PC-3 (cell line): ENCODE data around the gene PLCL2. TPM values are rescaled to one million over a fixed set of nuclear protein-coding genes. Genes with fewer than 3 reads are reported as not detected.

Experiments used
- ATAC-seq: fragments of 200-7000 bp; cut with Tn5 transposase; 2 replicates; pipeline ENCODE4 v1.9.1; 2020; ENCODE audit warnings: mild to moderate bottlenecking, moderate library complexity
- BruUV-seq: library from RNA; stranded (reverse); fragments of 400-500 nt; replicated peaks from 2 replicates; lab custom pipeline; 2021; lab: Mats Ljungman, UMichigan
- CTCF ChIA-PET: fragments of 300-600 bp; sonication (Branson Sonifier 250); formaldehyde crosslinking; loops from one replicate; lab custom pipeline; 2022; ENCODE audit warnings: antibody characterized with exemption; lab: Charles Lee
- POLR2A ChIA-PET: fragments of 300-600 bp; sonication (Branson Sonifier 250); formaldehyde crosslinking; loops from one replicate; lab custom pipeline; 2022; ENCODE audit warnings: antibody characterized with exemption; ENCODE audit not compliant: unreplicated experiment; lab: Charles Lee
- DNase-seq: peaks from one replicate; pipeline ENCODE4 v3.0.0-alpha.2; 2015
- H2AFZ ChIP-seq: fragments of 300-600 bp; sonication (generic); 2 replicates; pipeline ENCODE4 v1.6.0; 2016; ENCODE audit warnings: antibody characterized with exemption, low read length
- H3F3A ChIP-seq: fragments of 300-600 bp; sonication (generic); one replicate; pipeline ENCODE4 v1.6.0; 2017; ENCODE audit warnings: antibody characterized with exemption, low read length, control low read depth, mild to moderate bottlenecking; ENCODE audit not compliant: unreplicated experiment
- H3K27ac ChIP-seq: fragments of 300-600 bp; sonication (generic); 2 replicates; pipeline ENCODE4 v1.5.1; 2016; ENCODE audit warnings: mild to moderate bottlenecking, low read length
- H3K27me3 ChIP-seq: fragments of 300-600 bp; sonication (generic); 2 replicates; pipeline ENCODE4 v1.6.1; 2016; ENCODE audit warnings: low read length, mixed read lengths
- H3K36me3 ChIP-seq: fragments of 300-600 bp; sonication (generic); 2 replicates; pipeline ENCODE4 v1.6.1; 2016; ENCODE audit warnings: low read depth, mixed run types, low read length, mixed read lengths
- H3K4me1 ChIP-seq: fragments of 300-600 bp; sonication (generic); 2 replicates; pipeline ENCODE4 v1.5.1; 2016; ENCODE audit warnings: low read length; ENCODE audit not compliant: insufficient read depth
- H3K4me2 ChIP-seq: fragments of 300-600 bp; sonication (generic); 2 replicates; pipeline ENCODE4 v1.6.0; 2016; ENCODE audit warnings: low read length
- H3K4me3 ChIP-seq: fragments of 300-600 bp; sonication (generic); 2 replicates; pipeline ENCODE4 v1.5.1; 2016; ENCODE audit warnings: mild to moderate bottlenecking, low read length, mixed read lengths
- H3K79me2 ChIP-seq: fragments of 300-600 bp; sonication (generic); 2 replicates; pipeline ENCODE4 v1.6.1; 2017; ENCODE audit warnings: low read length, mixed read lengths
- H3K9ac ChIP-seq: fragments of 300-600 bp; sonication (generic); 2 replicates; pipeline ENCODE4 v1.6.0; 2016; ENCODE audit warnings: mild to moderate bottlenecking, low read length
- H3K9me2 ChIP-seq: fragments of 300-600 bp; sonication (generic); replicated peaks from 2 replicates; pipeline ENCODE4 v1.6.1; 2016; ENCODE audit warnings: mixed run types, low read length, mixed read lengths
- H3K9me3 ChIP-seq: fragments of 300-600 bp; sonication (generic); 2 replicates; pipeline ENCODE4 v1.6.1; 2016; ENCODE audit warnings: low read length, mixed read lengths
- H4K20me1 ChIP-seq: fragments of 300-600 bp; sonication (generic); 2 replicates; pipeline ENCODE4 v1.6.1; 2016; ENCODE audit warnings: low read length, mixed read lengths
- CTCF ChIP-seq: fragments of 300-600 bp; sonication (generic); conservative IDR thresholded peaks from 2 replicates; pipeline ENCODE4 v1.5.1; 2017; ENCODE audit warnings: antibody characterized with exemption, low read depth, mild to moderate bottlenecking, low read length
- EZH2 ChIP-seq: fragments of 300-600 bp; sonication (generic); IDR thresholded peaks from one replicate; pipeline ENCODE4 v1.6.1; 2017; ENCODE audit warnings: antibody characterized with exemption, mild to moderate bottlenecking, low read length; ENCODE audit not compliant: unreplicated experiment
- EZH2phosphoT487 ChIP-seq: fragments of 300-600 bp; sonication (generic); IDR thresholded peaks from 2 replicates; pipeline ENCODE4 v1.6.1; 2018; ENCODE audit warnings: mild to moderate bottlenecking, antibody characterized with exemption, low read length, borderline replicate concordance
- intact Hi-C: fragments of 100-400 bp; cut with micrococcal nuclease; formaldehyde crosslinking; loops from 2 replicates; pipeline ENCODE4 v1.9.0; 2023
- total RNA-seq: library from RNA; depleted of rRNA; stranded (reverse); fragments of >200 nt; gene quantifications from 2 replicates; pipeline ENCODE4 v1.2.3, GENCODE V29; 2014

The PLCL2 gene
- total RNA-seq, 1 experiment from 2014 or later, result 9.8 TPM

GRCh38 chr3:17039594-17039993, 154.8 kb downstream of the PLCL2 start:
- no peaks in the 10 kb centered on the region for H3K36me3 ChIP-seq
- ChIA-PET POLR2A (interaction anchor here (0.7 kb wide), 1 partner anchor 210 kb away, joined by 3 read pairs; no protein-coding TSS in a partner anchor), CTCF (interaction anchor here (0.6 to 1.4 kb wide), 2 partner anchors 109 to 210 kb away, joined by 3 to 5 read pairs; no protein-coding TSS in a partner anchor)
- no TSS peak for BruUV-seq
- peak overlapping the region; percentile 96 for H3K27ac ChIP-seq
- DNase-seq (peak; percentile 98), ATAC-seq (peak; percentile 96)
- peak overlapping the region; percentile 71 for H3K9ac ChIP-seq
- H2AFZ ChIP-seq, result no peak overlapping the region
- TF ChIP-seq EZH2 (no peak), CTCF (0 out of 2 replicates have a peak, but pooled peaks have one; percentile 16)
- H3K9me2 ChIP-seq, result no peaks in the 10 kb centered on the region
- no peaks in the 10 kb centered on the region for H4K20me1 ChIP-seq
- no peaks in the 10 kb centered on the region for H3K27me3 ChIP-seq
- no peak overlapping the region for H3K4me3 ChIP-seq
- peaks cover 43% of the 10 kb centered on the region for H3K4me1 ChIP-seq
- peaks cover 15% of the 10 kb centered on the region for H3F3A ChIP-seq
- H3K4me2 ChIP-seq, result peak overlapping the region; percentile 72; the same call in 1 of the 2 replicates
- intact Hi-C loops, result loop anchor here (1.0 to 10.0 kb wide), 7 partner anchors 31 to 775 kb away; partner anchors contain the start of genes DPH3 and OXNAD1
- H3K9me3 ChIP-seq, result no peaks in the 10 kb centered on the region
- H3K79me2 ChIP-seq, result no peaks in the 10 kb centered on the region

GRCh38 chr3:17040322-17040989, 155.7 kb downstream of the PLCL2 start:
- H3K27me3 ChIP-seq, result no peaks in the 10 kb centered on the region
- no peaks in the 10 kb centered on the region for H4K20me1 ChIP-seq
- peak overlapping the region; percentile 16; the same call in 1 of the 2 replicates for H3K4me3 ChIP-seq
- peaks cover 43% of the 10 kb centered on the region for H3K4me1 ChIP-seq
- ChIA-PET CTCF (interaction anchor here (1.4 kb wide), 1 partner anchor 211 kb away, joined by 3 read pairs; no protein-coding TSS in a partner anchor), POLR2A (interaction anchor here (0.7 kb wide), 1 partner anchor 436 kb away, joined by 4 read pairs; no protein-coding TSS in a partner anchor)
- DNase-seq, result no peak
- intact Hi-C loops, result no loop called here
- H3K27ac ChIP-seq, result peak overlapping the region; percentile 96
- no peak overlapping the region for H2AFZ ChIP-seq
- no peaks in the 10 kb centered on the region for H3K9me3 ChIP-seq
- peaks cover 15% of the 10 kb centered on the region for H3F3A ChIP-seq
- H3K9me2 ChIP-seq, result no peaks in the 10 kb centered on the region
- TSS peak; percentile 97 for BruUV-seq
- H3K79me2 ChIP-seq, result no peaks in the 10 kb centered on the region
- H3K36me3 ChIP-seq, result no peaks in the 10 kb centered on the region
- H3K4me2 ChIP-seq, result peak overlapping the region; percentile 32
- peak; percentile 1; the same call in 1 of the 2 replicates for ATAC-seq
- H3K9ac ChIP-seq, result peak overlapping the region; percentile 71
- TF ChIP-seq EZH2 (no peak), CTCF (no peak), EZH2phosphoT487 (no peak)

- DNase-seq (peak; percentile 86), ATAC-seq (peak; percentile 45)
- POLR2A ChIA-PET, result interaction anchor here (0.6 to 0.7 kb wide), 2 partner anchors 219 to 437 kb away, joined by 4 to 9 read pairs; no protein-coding TSS in a partner anchor
- no peaks in the 10 kb centered on the region for H3K27me3 ChIP-seq
- peaks cover 15% of the 10 kb centered on the region for H3F3A ChIP-seq
- H3K4me1 ChIP-seq, result peaks cover 43% of the 10 kb centered on the region
- peak overlapping the region; percentile 96 for H3K27ac ChIP-seq
- no peaks in the 10 kb centered on the region for H3K9me2 ChIP-seq
- intact Hi-C loops, result no loop called here
- no peaks in the 10 kb centered on the region for H4K20me1 ChIP-seq
- no peak overlapping the region for H2AFZ ChIP-seq
- no TSS peak for BruUV-seq
- peak overlapping the region; percentile 16; the same call in 1 of the 2 replicates for H3K4me3 ChIP-seq
- no peaks in the 10 kb centered on the region for H3K36me3 ChIP-seq
- no peaks in the 10 kb centered on the region for H3K9me3 ChIP-seq
- CTCF ChIA-PET, result no interaction called here
- TF ChIP-seq EZH2 (no peak), CTCF (no peak), EZH2phosphoT487 (no peak)
- H3K4me2 ChIP-seq, result peak overlapping the region; percentile 32
- peak overlapping the region; percentile 71 for H3K9ac ChIP-seq
- no peaks in the 10 kb centered on the region for H3K79me2 ChIP-seq
Measured at GRCh38 chr3:17040990-17041377, 156.2 kb downstream of the PLCL2 start.
